Heart left ventricle (tissue), 13 donors: Measurements from ENCODE around the gene PIAS4.

Source experiments
- CTCF ChIP-seq, 12 donors: fragments of 200-600 bp; sonication (generic) in 4 of 12; IDR thresholded peaks; one replicate each; pipeline versions ENCODE4 v1.5.0 to v1.8.0; 2018 to 2022; ENCODE audit warnings: antibody characterized with exemption in 12 of 12, mild to moderate bottlenecking in 5 of 12
- POLR2A ChIP-seq, 2 donors: fragments of 450-650 bp; IDR thresholded peaks; one replicate each; pipeline ENCODE4 v1.6.1; 2017; ENCODE audit warnings: antibody characterized with exemption in 2 of 2, mild to moderate bottlenecking in 2 of 2, moderate library complexity in 2 of 2
- donor health status: ischemic (EF 13 %, LVEDD 7.1; RV severe dilation, severe dysfunction).
- donor health status: DM: no; HTN: yes; CAD: no.
- donor health status: DM: no; HTN: no; CAD: no.
- donor health status: ischemic (EF 25% LVEDD 6.9; RV normal size, moderate dysfunction).
- donor health status: ischemic (EF 25% LVEDD 5.7; RV mildly dilated, moderate dysfunction).
- donor health status: ischemic (EF 35%, LVEDD 5.7; RV mildly dilated, moderate dysfunction).
- donor health status: nonischemic (EF 11% LVEDD 7.7; RV severe dilation, severe dysfunction).
- donor health status: DM: yes; HTN: yes; CAD: no.
- donor health status: PGD.
- donor health status: ischemic (EF 29% LVEDD 5.4; RV normal size, mild dysfunction).
- donor health status: nonischemic (EF 23%, LVEDD 6.1; RV moderate dilation, normal function).

- TF ChIP-seq CTCF (IDR thresholded peaks at IDR 0.05) (no peak), POLR2A (IDR thresholded peaks at IDR 0.05) (no peak)
These were observed 8.9 kb downstream of the PIAS4 start for GRCh38 chr19:4016486-4016885.
